Measurements from ENCODE around the gene NEBL. TPM values are rescaled to one million over a fixed set of nuclear protein-coding genes. Genes with fewer than 3 reads are reported as not detected.
A peak's percentile ranks its signal among the peaks of the same experiment; 100 is the strongest.

The NEBL gene
- total RNA-seq, 6 experiments from 2014 or later, result 1.2 to 8.3 (median 2.4) TPM

DNA sequence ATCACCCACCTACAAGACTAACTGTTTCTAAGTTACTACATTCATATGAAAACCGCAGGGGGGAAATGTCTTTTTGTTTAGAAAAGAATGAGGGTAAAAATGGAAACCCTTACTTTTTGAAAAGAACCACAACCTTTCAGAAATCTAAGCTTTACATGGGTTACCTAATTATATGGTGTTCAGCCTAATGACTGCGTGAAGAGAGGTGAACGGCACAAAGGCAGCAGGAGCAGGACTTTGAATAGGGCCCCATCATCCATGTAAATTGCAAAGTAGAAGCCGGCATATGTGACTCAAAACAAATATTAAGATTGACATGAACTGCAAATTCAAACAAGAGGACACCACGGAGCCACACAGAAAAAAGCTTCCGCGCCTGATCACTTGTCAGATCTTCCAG lies 25.1 kb downstream of the NEBL start:
- Histone ChIP-seq H3K4me1 (no peaks in the 10 kb centered on the region), H3K4me3 (no peak overlapping the region), H3K9me3 (no peaks in the 10 kb centered on the region), H3K27ac (no peak overlapping the region), H3K27me3 (no peaks in the 10 kb centered on the region), H3K36me3 (no peaks in the 10 kb centered on the region)
- DNase-seq, result no peak
- peak in 1 of 4 donors; percentile 36 for ATAC-seq
- WGBS (ENCODE audit: insufficient coverage, low coverage, low lambda C conversion rate, missing lambda C conversion rate), result 75% methylated on average over 7 of the region's 7 CpGs
- intact Hi-C loops (cut with DNase I), result no loop called here
- TF ChIP-seq, protein P1, sequence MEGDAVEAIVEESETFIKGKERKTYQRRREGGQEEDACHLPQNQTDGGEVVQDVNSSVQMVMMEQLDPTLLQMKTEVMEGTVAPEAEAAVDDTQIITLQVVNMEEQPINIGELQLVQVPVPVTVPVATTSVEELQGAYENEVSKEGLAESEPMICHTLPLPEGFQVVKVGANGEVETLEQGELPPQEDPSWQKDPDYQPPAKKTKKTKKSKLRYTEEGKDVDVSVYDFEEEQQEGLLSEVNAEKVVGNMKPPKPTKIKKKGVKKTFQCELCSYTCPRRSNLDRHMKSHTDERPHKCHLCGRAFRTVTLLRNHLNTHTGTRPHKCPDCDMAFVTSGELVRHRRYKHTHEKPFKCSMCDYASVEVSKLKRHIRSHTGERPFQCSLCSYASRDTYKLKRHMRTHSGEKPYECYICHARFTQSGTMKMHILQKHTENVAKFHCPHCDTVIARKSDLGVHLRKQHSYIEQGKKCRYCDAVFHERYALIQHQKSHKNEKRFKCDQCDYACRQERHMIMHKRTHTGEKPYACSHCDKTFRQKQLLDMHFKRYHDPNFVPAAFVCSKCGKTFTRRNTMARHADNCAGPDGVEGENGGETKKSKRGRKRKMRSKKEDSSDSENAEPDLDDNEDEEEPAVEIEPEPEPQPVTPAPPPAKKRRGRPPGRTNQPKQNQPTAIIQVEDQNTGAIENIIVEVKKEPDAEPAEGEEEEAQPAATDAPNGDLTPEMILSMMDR (IDR thresholded peaks at IDR 0.05), result no peak
- TF ChIP-seq POLR2A (IDR thresholded peaks at IDR 0.05), result no peak

DNA sequence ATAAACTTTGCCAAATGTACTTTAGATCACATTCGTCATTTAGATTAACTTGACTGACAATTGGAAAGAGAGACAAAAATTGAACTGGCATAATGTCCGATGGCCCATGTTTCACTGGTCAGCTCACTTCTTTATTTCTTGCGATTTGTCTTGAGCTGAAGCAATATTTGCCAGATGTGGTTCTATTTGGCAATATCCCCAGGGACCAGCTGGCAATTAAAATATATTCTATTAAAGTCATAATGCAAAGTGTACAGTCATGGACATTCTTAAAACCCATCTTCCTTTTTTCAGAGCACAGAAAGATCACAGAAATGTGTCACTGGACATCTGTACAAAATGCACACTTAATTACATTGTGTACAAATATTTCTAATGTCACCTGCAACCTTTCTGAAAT lies 26.3 kb downstream of the NEBL start:
- 88% methylated on average over 3 of the region's 3 CpGs for WGBS (ENCODE audit: insufficient coverage, low coverage, low lambda C conversion rate, missing lambda C conversion rate)

DNA sequence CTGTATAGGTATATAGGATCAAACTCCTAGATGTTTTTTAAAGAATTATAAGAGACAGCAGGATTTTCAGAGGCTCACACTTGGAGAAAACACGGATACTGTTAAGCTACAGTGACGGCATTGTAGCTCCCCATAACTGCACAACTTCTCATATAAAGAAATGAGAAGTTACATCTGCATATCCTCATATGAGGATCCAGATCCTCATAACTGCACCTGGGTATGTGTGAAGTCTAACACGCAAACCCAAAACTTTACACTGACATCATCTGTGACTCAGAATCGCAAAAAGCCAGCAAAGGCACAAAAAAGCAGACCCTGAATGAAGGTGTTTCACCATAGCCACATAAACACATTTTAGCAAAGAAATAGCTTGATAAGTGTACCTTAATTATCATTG lies 34.1 kb downstream of the NEBL start:
- no peak for ATAC-seq
- intact Hi-C loops (cut with DNase I), result loop anchor here in 1 of 2 donors (10.0 kb wide), 1 partner anchor 402 kb away; no protein-coding TSS in a partner anchor
- Histone ChIP-seq H3K9me3 (no peaks in the 10 kb centered on the region), H3K36me3 (no peaks in the 10 kb centered on the region), H3K4me1 (no peaks in the 10 kb centered on the region), H3K4me3 (no peak overlapping the region), H3K27ac (no peak overlapping the region), H3K27me3 (no peaks in the 10 kb centered on the region)
- TF ChIP-seq POLR2A (IDR thresholded peaks at IDR 0.05), result no peak
- TF ChIP-seq, protein P1 (IDR thresholded peaks at IDR 0.05), result no peak
- no peak for DNase-seq
- whole genome bisulfite sequencing (ENCODE audit: insufficient coverage, low coverage, low lambda C conversion rate, missing lambda C conversion rate), result 75% methylated on average over 4 of the region's 4 CpGs

More for the DNA sequence above, 26.3 kb downstream of the NEBL start:
- intact Hi-C loops (cut with DNase I), result no loop called here
- Histone ChIP-seq H3K9me3 (no peaks in the 10 kb centered on the region), H3K27me3 (no peaks in the 10 kb centered on the region), H3K4me3 (no peak overlapping the region), H3K36me3 (no peaks in the 10 kb centered on the region), H3K4me1 (no peaks in the 10 kb centered on the region), H3K27ac (no peak overlapping the region)
- TF ChIP-seq, protein P1 (IDR thresholded peaks at IDR 0.05), result no peak
- no peak for TF ChIP-seq POLR2A (IDR thresholded peaks at IDR 0.05)
- DNase-seq (no peak), ATAC-seq (no peak)

DNA sequence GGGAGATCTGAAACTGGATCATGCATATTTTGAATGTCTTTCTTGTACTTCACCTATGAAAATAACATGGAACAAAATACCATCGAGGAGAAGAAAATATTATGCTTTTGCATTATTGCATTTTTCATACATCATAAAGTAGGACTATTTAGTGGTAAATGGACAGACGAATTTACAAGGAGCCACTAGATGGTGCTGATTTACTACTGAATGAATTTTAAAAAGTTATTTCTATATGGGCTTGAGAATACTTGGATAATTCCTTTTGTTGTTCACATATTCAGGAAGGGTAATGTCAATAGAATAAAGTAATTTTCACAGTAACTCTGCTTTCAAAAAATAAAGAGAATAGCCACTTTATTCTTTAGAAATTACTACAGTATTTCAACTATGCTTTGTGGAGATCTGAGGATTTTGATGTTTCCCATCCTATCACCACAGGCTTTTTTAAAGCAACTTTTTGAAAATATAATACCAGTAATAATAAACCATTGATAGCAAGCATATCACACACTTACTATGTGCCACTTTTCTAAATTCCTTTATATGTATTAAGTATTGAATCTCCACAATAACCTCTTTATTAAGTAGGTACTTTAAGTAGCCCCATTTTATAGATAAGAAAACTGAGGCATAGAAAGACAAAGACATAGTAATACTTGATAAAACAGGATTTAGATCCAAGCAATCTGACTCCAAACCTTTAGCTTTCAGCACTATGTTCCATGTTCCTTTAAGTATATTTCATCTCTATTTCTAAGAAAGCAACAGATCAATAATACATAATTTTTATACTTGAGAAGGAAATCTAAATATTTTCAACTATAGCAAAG lies 38.6 kb downstream of the NEBL start:
- TF ChIP-seq, protein P1 (IDR thresholded peaks at IDR 0.05), result peak; percentile 52 to 62 (median 60)
- no peak for TF ChIP-seq POLR2A (IDR thresholded peaks at IDR 0.05)
- Histone ChIP-seq H3K4me3 (no peak overlapping the region), H3K36me3 (no peaks in the 10 kb centered on the region), H3K27ac (no peak overlapping the region), H3K9me3 (no peaks in the 10 kb centered on the region), H3K4me1 (no peaks in the 10 kb centered on the region), H3K27me3 (no peaks in the 10 kb centered on the region)
- WGBS (ENCODE audit: insufficient coverage, low coverage, low lambda C conversion rate, missing lambda C conversion rate), result 0% methylated on average over 2 of the region's 2 CpGs
- intact Hi-C loops (cut with DNase I), result no loop called here
- no peak for DNase-seq
- peak; percentile 62 to 69 (median 68) for ATAC-seq

Measured in right lobe of liver (tissue), 6 donors.